Activated CD4-positive, CD25-positive, alpha-beta regulatory T cell treated with anti-CD3 and anti-CD28 coated beads, Interleukin-2, amount 50 U/mL, for 72 hours (primary cell): ENCODE results near the gene CRELD1.

Experiments used
- DNase-seq: peaks from one replicate; pipeline ENCODE4 v3.0.0; 2021

The CRELD1 gene

GRCh38 chr3:9906480-9906879 lies 27.2 kb upstream of the CRELD1 start:
- DNase-seq, result no peak

- DNase-seq, result no peak
Observed at GRCh38 chr3:9908286-9908685, 25.3 kb upstream of the CRELD1 start.

- DNase-seq, result no peak
Observed at GRCh38 chr3:9909221-9910013, 24.2 kb upstream of the CRELD1 start.

- DNase-seq, result no peak
Observed at GRCh38 chr3:9911863-9912262, 21.8 kb upstream of the CRELD1 start.

GRCh38 chr3:9912294-9912935 lies 21.2 kb upstream of the CRELD1 start:
- DNase-seq, result no peak

GRCh38 chr3:9913601-9914000 lies 20.0 kb upstream of the CRELD1 start:
- DNase-seq, result no peak

GRCh38 chr3:9914011-9914410 lies 19.6 kb upstream of the CRELD1 start:
- DNase-seq, result no peak

- DNase-seq, result no peak
Observed at GRCh38 chr3:9914559-9915253, 18.9 kb upstream of the CRELD1 start.

- peak; percentile 46 for DNase-seq
Observed at GRCh38 chr3:9915254-9916141, 18.1 kb upstream of the CRELD1 start.

GRCh38 chr3:9916346-9916733 lies 17.3 kb upstream of the CRELD1 start:
- DNase-seq, result no peak

- no peak for DNase-seq
Observed at GRCh38 chr3:9916734-9917680, 16.6 kb upstream of the CRELD1 start, which contains the start of gene IL17RC. TSS of gene IL17RC (plus strand) at chr3:9917098. CDS start at chr3:9917316, 218 bp downstream.

GRCh38 chr3:9917820-9918219 lies 15.8 kb upstream of the CRELD1 start:
- no peak for DNase-seq

- DNase-seq, result no peak
Observed at GRCh38 chr3:9918261-9919038, 15.2 kb upstream of the CRELD1 start.

- no peak for DNase-seq
Observed at GRCh38 chr3:9928158-9928557, 5.5 kb upstream of the CRELD1 start.

GRCh38 chr3:9930804-9931418 lies 2.7 kb upstream of the CRELD1 start:
- no peak for DNase-seq

- no peak for DNase-seq
Observed at GRCh38 chr3:9932535-9932842, 1.1 kb upstream of the CRELD1 start.

- peak; percentile 82 for DNase-seq
Observed at GRCh38 chr3:9932843-9933560, 632 bp upstream of the CRELD1 start.

- DNase-seq, result no peak
Observed at GRCh38 chr3:9934235-9934621, 594 bp downstream of the CRELD1 start.

GRCh38 chr3:9934993-9935392 lies 1.4 kb downstream of the CRELD1 start:
- DNase-seq, result no peak

GRCh38 chr3:9935966-9936510 lies 2.4 kb downstream of the CRELD1 start:
- DNase-seq, result no peak
